ENCODE data around the gene SLC1A1.

SLC1A1 gene

DNA sequence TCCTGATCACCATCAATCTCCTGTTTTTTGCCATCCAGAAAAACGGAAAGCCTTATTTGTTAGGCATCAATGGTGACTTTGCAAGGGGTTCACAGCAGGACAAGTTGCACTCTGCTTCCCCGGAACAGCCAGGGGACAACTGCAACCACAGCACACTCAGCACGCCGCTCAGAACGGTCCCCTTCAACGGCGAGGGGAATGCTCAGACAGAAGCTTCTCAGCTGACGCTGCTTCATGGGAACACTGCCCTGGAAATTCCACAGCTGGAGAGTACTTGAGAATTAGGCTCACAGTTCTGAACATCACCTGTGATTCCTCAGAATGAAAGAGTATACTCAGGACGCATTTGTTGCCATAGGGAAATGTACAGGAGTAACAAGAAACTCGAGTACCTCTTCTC, 131.7 kb downstream of the SLC1A1 start:
- no peak for DNase-seq

- no peak for DNase-seq
These were observed 140.6 kb downstream of the SLC1A1 start for GRCh38 chr9:4630836-4631235.
